Calu3 (cell line): ENCODE measurements around the gene CACNA1H. TPM values are rescaled to one million over a fixed set of nuclear protein-coding genes. Genes with fewer than 3 reads are reported as not detected.

ENCODE experiments used
- BruUV-seq: library from RNA; stranded (reverse); fragments of 400-500 nt; replicated peaks from 2 replicates; lab custom pipeline; 2021; lab: Mats Ljungman, UMichigan
- CTCF ChIA-PET: fragments of 300-600 bp; sonication (Branson Sonifier 250); formaldehyde crosslinking; loops from one replicate; lab custom pipeline; 2022; ENCODE audit warnings: antibody characterized with exemption; lab: Charles Lee
- DNase-seq: peaks from one replicate; pipeline ENCODE4 v3.0.0; 2022
- H3K27ac Mint-ChIP-seq: one replicate; pipeline ENCODE4 v1.8.0; 2022; ENCODE audit warnings: mixed read lengths; ENCODE audit not compliant: unreplicated experiment
- H3K27me3 Mint-ChIP-seq: one replicate; pipeline ENCODE4 v1.8.0; 2022; ENCODE audit warnings: mixed read lengths; ENCODE audit not compliant: unreplicated experiment
- H3K36me3 Mint-ChIP-seq: one replicate; pipeline ENCODE4 v1.8.0; 2022; ENCODE audit warnings: mild to moderate bottlenecking, moderate library complexity, mixed read lengths; ENCODE audit not compliant: insufficient read depth, unreplicated experiment
- H3K4me1 Mint-ChIP-seq: one replicate; pipeline ENCODE4 v1.8.0; 2022; ENCODE audit warnings: mild to moderate bottlenecking, low read depth, mixed read lengths; ENCODE audit not compliant: unreplicated experiment
- H3K4me3 Mint-ChIP-seq: one replicate; pipeline ENCODE4 v1.8.0; 2022; ENCODE audit warnings: mild to moderate bottlenecking, low read depth, moderate library complexity, mixed read lengths; ENCODE audit not compliant: unreplicated experiment
- H3K9me3 Mint-ChIP-seq: one replicate; pipeline ENCODE4 v1.8.0; 2022; ENCODE audit warnings: low read depth, mixed read lengths; ENCODE audit not compliant: unreplicated experiment
- CTCF ChIP-seq: fragments of 200-600 bp; IDR thresholded peaks from one replicate; pipeline ENCODE4 v1.8.0; 2022; ENCODE audit warnings: antibody characterized with exemption; ENCODE audit not compliant: unreplicated experiment
- intact Hi-C: fragments of 100-400 bp; cut with micrococcal nuclease; formaldehyde crosslinking; loops from one replicate; pipeline ENCODE4 v1.10.0; 2022; ENCODE audit not compliant: unreplicated experiment
- total RNA-seq: library from RNA; stranded (reverse); gene quantifications from 2 replicates; pipeline ENCODE4 v1.2.3, GENCODE V29; 2022

The CACNA1H gene
- total RNA-seq, 1 experiment from 2014 or later, result not detected

DNA sequence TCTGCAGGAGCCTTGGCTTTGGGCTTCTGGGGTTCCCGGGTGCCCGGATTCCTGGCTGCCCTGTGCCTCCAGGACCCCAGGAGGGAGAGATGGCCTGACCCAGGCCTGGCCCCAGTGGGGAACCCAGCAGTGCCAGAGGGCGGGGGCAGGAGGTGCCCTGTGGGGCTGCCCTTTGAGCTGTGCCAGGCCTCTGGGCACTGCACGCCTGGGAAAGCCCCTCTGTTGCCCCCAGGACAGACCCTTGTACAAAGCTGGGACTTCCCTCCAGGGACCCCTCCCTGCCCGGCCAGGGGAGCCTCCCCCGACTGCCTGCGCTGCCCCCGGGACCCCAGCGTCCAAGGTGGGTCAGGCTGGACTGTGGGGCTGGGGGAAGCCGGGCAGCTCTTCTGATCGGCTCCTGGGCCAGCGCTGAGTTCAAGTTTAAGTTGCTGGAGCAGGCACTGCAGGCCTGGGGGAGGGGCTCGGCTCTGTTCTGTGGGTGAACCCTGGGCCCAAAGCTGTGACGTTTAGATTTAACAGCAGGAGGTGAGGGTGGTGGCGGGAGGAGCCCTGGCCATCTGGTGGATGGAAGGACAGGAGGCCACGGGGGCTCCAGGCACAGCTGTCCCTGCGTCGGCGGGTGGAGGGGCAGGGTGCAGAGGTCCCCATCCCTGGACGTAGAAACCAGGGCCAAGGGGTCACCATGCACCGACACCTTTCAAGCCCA, 29.2 kb upstream of the CACNA1H start:
- Mint-ChIP-seq H3K9me3 (no peaks in the 10 kb centered on the region), H3K4me1 (no peaks in the 10 kb centered on the region)
- CTCF ChIA-PET, result no interaction called here

DNA sequence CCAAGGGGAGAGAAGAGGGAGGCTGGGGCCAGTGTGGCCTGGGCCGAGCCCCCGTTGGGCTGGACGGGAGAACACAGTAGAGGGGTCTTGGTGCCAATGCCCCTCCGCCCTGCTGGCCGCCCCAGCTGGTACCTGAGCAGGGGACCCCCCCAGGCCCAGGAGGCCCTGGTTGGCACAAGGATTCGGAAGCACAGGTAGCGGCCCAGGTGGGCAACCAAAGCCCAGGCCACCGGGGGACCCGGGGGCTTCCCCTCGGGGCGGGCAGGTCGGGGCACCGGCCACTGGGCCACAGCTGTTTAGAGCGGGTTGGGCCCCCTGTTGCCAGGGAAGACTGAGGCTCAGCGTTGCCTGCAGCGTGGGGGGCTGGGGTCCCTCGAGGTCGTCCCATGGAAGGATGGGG, 28.6 kb upstream of the CACNA1H start:
- Mint-ChIP-seq H3K9me3 (no peaks in the 10 kb centered on the region), H3K27me3 (peaks cover 86% of the 10 kb centered on the region), H3K27ac (no peak overlapping the region), H3K36me3 (peaks cover 7% of the 10 kb centered on the region), H3K4me1 (no peaks in the 10 kb centered on the region), H3K4me3 (no peak overlapping the region)
- intact Hi-C loops, result no loop called here
- DNase-seq, result no peak
- BruUV-seq, result no TSS peak
- CTCF ChIA-PET, result no interaction called here
- no peak for TF ChIP-seq CTCF

More for the DNA sequence above, 29.2 kb upstream of the CACNA1H start:
- DNase-seq, result no peak
- Mint-ChIP-seq H3K27me3 (peaks cover 90% of the 10 kb centered on the region), H3K4me3 (no peak overlapping the region), H3K27ac (no peak overlapping the region), H3K36me3 (peaks cover 8% of the 10 kb centered on the region)
- no TSS peak for BruUV-seq
- intact Hi-C loops, result no loop called here
- no peak for TF ChIP-seq CTCF

DNA sequence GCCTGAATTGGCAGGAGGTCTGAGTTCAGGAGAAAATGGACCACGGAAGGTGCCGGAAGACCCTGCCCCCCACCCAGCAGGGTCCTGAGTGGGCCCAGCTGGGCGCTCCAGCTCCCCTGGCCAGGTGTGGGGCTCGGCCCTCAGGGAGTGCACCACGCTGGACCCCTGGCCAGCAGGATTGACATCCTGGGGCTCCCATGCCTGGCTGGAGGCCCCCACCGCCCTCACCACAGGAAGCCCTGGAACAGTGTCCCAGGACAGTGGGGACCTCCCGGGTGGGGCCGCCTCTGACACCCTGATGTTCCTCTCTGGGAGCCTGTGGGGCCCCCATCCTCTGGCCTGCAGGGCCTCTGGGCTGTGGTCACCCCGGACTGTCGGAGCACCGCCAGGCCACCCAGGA, 28.1 kb upstream of the CACNA1H start:
- BruUV-seq, result no TSS peak
- H3K4me3 Mint-ChIP-seq, result no peak overlapping the region
- H3K4me1 Mint-ChIP-seq, result no peaks in the 10 kb centered on the region
- no peaks in the 10 kb centered on the region for H3K9me3 Mint-ChIP-seq
- peaks cover 1% of the 10 kb centered on the region for H3K36me3 Mint-ChIP-seq
- intact Hi-C loops, result no loop called here
- no peak for DNase-seq
- CTCF ChIA-PET, result interaction anchor here (0.6 kb wide), 1 partner anchor 577 kb away, joined by 3 read pairs; no protein-coding TSS in a partner anchor
- no peak overlapping the region for H3K27ac Mint-ChIP-seq
- H3K27me3 Mint-ChIP-seq, result peaks cover 81% of the 10 kb centered on the region
- TF ChIP-seq CTCF, result no peak

DNA sequence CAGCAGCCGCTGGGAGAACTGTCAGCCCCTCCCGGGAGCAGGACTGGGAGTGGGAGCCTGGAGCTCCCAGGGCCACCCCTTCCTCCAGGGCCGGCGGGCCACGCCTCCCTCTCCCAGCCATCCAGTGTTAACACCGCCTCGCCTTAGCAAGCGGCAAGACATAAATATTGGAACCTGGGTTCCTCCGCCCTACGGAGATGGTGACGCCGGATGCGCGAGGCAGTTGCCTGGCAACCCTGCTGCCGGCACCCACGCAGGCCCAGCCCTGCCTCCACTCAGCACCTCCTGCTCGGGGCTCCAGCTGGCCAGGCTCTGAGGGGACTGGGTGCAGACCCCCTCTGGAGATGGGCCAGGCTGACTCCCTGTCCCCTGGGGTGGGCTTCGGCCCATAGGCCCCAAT, 27.4 kb upstream of the CACNA1H start:
- Mint-ChIP-seq H3K9me3 (no peaks in the 10 kb centered on the region), H3K36me3 (no peaks in the 10 kb centered on the region), H3K27ac (no peak overlapping the region), H3K4me1 (no peaks in the 10 kb centered on the region), H3K27me3 (peaks cover 74% of the 10 kb centered on the region), H3K4me3 (no peak overlapping the region)
- no peak for TF ChIP-seq CTCF
- no TSS peak for BruUV-seq
- DNase-seq, result peak; percentile 34
- intact Hi-C loops, result no loop called here
- CTCF ChIA-PET, result no interaction called here
